H1 (cell line): ENCODE data around the gene SLC38A7.

Source experiments
- EZH2 ChIP-seq: fragments of 200-600 bp; sonication (generic); IDR thresholded peaks from 2 replicates; pipeline ENCODE4 v1.7.1; 2012; ENCODE audit warnings: low read depth, mild to moderate bottlenecking, moderate library complexity, low read length, inconsistent platforms; ENCODE audit not compliant: severe bottlenecking
- FOSL1 ChIP-seq: IDR thresholded peaks from 2 replicates; pipeline ENCODE4 v1.6.1; 2011; ENCODE audit warnings: mild to moderate bottlenecking, low read depth, low read length, moderate library complexity; ENCODE audit not compliant: insufficient read depth
- POLR2A ChIP-seq, 2 experiments: IDR thresholded peaks; 1 replicate in 1 of 2; 2 replicates in 1 of 2; pipeline ENCODE4 v1.6.1; 2011; ENCODE audit warnings: low read depth in 2 of 2, low read length in 2 of 2, mild to moderate bottlenecking in 2 of 2; ENCODE audit errors: control extremely low read depth in 1 of 2
- SRF ChIP-seq: IDR thresholded peaks from 2 replicates; pipeline ENCODE4 v1.6.1; 2011; ENCODE audit warnings: mild to moderate bottlenecking, low read depth, low read length, moderate library complexity
- YY1 ChIP-seq: IDR thresholded peaks from 2 replicates; pipeline ENCODE4 v1.6.1; 2011; ENCODE audit warnings: low read depth, mild to moderate bottlenecking, low read length
- TF ChIP-seq, protein P1 (sequence below), 3 experiments: IDR thresholded peaks; 1 replicate in 2 of 3; 2 replicates in 1 of 3; pipeline versions ENCODE4 v1.5.1 to v1.6.1; 2011; ENCODE audit warnings: low read length in 3 of 3, mild to moderate bottlenecking in 3 of 3, inconsistent platforms in 2 of 3, low read depth in 1 of 3, moderate library complexity in 1 of 3; ENCODE audit not compliant: insufficient read depth in 1 of 3; ENCODE audit errors: control extremely low read depth in 1 of 3

DNA sequence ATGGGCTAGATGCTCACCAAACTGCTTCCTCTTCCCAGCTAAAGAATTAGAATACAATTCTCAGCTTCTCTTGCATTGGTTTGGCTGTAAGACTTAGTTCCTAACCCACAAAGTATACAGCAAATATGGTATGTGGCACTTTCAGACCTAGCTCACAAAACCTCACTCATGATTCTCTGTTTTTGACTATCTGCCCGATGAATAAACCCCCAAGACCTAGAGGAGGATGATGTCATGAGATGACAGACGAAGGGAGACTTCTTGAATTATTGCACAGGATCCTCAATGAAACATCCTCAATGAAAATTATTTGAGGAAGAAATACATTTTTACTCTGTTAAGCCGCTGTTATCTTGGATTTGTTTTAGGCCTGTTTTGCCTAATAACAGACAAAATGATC lies 69.3 kb downstream of the SLC38A7 start:
- TF ChIP-seq SRF (no peak), POLR2A (IDR thresholded peaks at IDR 0.05; ENCODE audit: control extremely low read depth in 1 of 2, low read depth in 2 of 2, low read length in 2 of 2) (no peak), FOSL1 (no peak), EZH2 (no peak), YY1 (no peak)
- TF ChIP-seq, protein P1, sequence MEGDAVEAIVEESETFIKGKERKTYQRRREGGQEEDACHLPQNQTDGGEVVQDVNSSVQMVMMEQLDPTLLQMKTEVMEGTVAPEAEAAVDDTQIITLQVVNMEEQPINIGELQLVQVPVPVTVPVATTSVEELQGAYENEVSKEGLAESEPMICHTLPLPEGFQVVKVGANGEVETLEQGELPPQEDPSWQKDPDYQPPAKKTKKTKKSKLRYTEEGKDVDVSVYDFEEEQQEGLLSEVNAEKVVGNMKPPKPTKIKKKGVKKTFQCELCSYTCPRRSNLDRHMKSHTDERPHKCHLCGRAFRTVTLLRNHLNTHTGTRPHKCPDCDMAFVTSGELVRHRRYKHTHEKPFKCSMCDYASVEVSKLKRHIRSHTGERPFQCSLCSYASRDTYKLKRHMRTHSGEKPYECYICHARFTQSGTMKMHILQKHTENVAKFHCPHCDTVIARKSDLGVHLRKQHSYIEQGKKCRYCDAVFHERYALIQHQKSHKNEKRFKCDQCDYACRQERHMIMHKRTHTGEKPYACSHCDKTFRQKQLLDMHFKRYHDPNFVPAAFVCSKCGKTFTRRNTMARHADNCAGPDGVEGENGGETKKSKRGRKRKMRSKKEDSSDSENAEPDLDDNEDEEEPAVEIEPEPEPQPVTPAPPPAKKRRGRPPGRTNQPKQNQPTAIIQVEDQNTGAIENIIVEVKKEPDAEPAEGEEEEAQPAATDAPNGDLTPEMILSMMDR (IDR thresholded peaks at IDR 0.05; ENCODE audit: control extremely low read depth in 1 of 3, insufficient read depth in 1 of 3, low read depth in 1 of 3, low read length in 3 of 3) = no peak
